Raji (cell line): ENCODE results near the gene MDK.

ENCODE experiments used
- POLR2A ChIP-seq: IDR thresholded peaks from 2 replicates; pipeline ENCODE4 v1.6.1; 2011; ENCODE audit warnings: low read depth, low read length, control low read depth; ENCODE audit not compliant: insufficient read depth

Gene MDK

GRCh38 chr11:46383974-46384701, 2.7 kb downstream of the MDK start:
- no peak for TF ChIP-seq POLR2A

- no peak for TF ChIP-seq POLR2A
Observed at GRCh38 chr11:46385169-46386004, 3.9 kb downstream of the MDK start.

- TF ChIP-seq POLR2A = no peak
Observed at GRCh38 chr11:46386005-46386578, 4.6 kb downstream of the MDK start.

GRCh38 chr11:46386674-46387073, 5.2 kb downstream of the MDK start:
- TF ChIP-seq POLR2A = no peak

- no peak for TF ChIP-seq POLR2A
Observed at GRCh38 chr11:46387456-46387855, 6.0 kb downstream of the MDK start.

- no peak for TF ChIP-seq POLR2A
Observed at GRCh38 chr11:46387919-46388618, 6.6 kb downstream of the MDK start.

GRCh38 chr11:46388619-46389449, 7.4 kb downstream of the MDK start:
- no peak for TF ChIP-seq POLR2A

- no peak for TF ChIP-seq POLR2A
Observed at GRCh38 chr11:46389450-46390330, 8.2 kb downstream of the MDK start.

GRCh38 chr11:46390331-46391171, 9.1 kb downstream of the MDK start:
- no peak for TF ChIP-seq POLR2A

GRCh38 chr11:46391186-46391577, 9.7 kb downstream of the MDK start:
- TF ChIP-seq POLR2A = no peak

- no peak for TF ChIP-seq POLR2A
Observed at GRCh38 chr11:46391578-46392420, 10.3 kb downstream of the MDK start, which contains the start of gene CHRM4. Gene CHRM4 (minus strand): TSS chr11:46391776. CDS start chr11:46386557, 5,219 bp downstream.

GRCh38 chr11:46392421-46393230, 11.2 kb downstream of the MDK start:
- TF ChIP-seq POLR2A = no peak
